CD4-positive, alpha-beta T cell (primary cell): Measurements from ENCODE around the gene SRGAP1. TPM values are rescaled to one million over a fixed set of nuclear protein-coding genes. Genes with fewer than 3 reads are reported as not detected.

Experiments used
- ATAC-seq: fragments of 200-7000 bp; cut with Tn5 transposase; one replicate; pipeline ENCODE4 v1.10.0; 2022; ENCODE audit warnings: mild to moderate bottlenecking; ENCODE audit not compliant: poor library complexity
- CTCF ChIA-PET: fragments of 350-600 bp; sonication (Branson Sonifier 250); formaldehyde crosslinking; loops from one replicate; lab custom pipeline; 2021; ENCODE audit warnings: antibody characterized with exemption, inconsistent platforms; lab: Charles Lee
- POLR2A ChIA-PET: fragments of 350-600 bp; sonication (Branson Sonifier 250); formaldehyde crosslinking; loops from one replicate; lab custom pipeline; 2021; ENCODE audit warnings: antibody characterized with exemption, inconsistent platforms; lab: Charles Lee
- DNase-seq, 14 experiments: peaks; one replicate each; pipeline ENCODE4 v3.0.0-alpha.2; 2013 to 2020; ENCODE audit warnings: mixed read lengths in 2 of 14
- H3K27ac ChIP-seq, 2 donors: one replicate each; pipeline versions ENCODE4 v1.5.1 to v1.7.0; 2013; ENCODE audit warnings: low read length in 2 of 2, low read depth in 1 of 2, mild to moderate bottlenecking in 1 of 2
- H3K27me3 ChIP-seq, 2 experiments: 1 replicate in 1 of 2; 2 replicates in 1 of 2; pipeline versions ENCODE4 v1.6.1 to v1.7.0; 2013; ENCODE audit warnings: low read length in 2 of 2, control low read depth in 1 of 2, mild to moderate bottlenecking in 1 of 2, moderate library complexity in 1 of 2; ENCODE audit not compliant: insufficient read depth in 2 of 2, control insufficient read depth in 1 of 2
- H3K36me3 ChIP-seq: one replicate; pipeline ENCODE4 v1.6.1; 2013; ENCODE audit warnings: low read length, control low read depth; ENCODE audit not compliant: insufficient read depth
- H3K4me1 ChIP-seq: one replicate; pipeline ENCODE4 v1.6.1; 2013; ENCODE audit warnings: low read length, control low read depth; ENCODE audit not compliant: insufficient read depth
- H3K4me3 ChIP-seq: one replicate; pipeline ENCODE4 v1.5.1; 2013; ENCODE audit warnings: mild to moderate bottlenecking, low read length, moderate library complexity
- H3K9me3 ChIP-seq, 2 experiments: 1 replicate in 1 of 2; 2 replicates in 1 of 2; pipeline versions ENCODE4 v1.6.1 to v1.7.0; 2013; ENCODE audit warnings: low read length in 2 of 2, mild to moderate bottlenecking in 2 of 2, control low read depth in 1 of 2, moderate library complexity in 1 of 2; ENCODE audit not compliant: control insufficient read depth in 1 of 2, insufficient read depth in 1 of 2
- H3K27ac Mint-ChIP-seq: one replicate; pipeline ENCODE4 v1.8.0; 2020; ENCODE audit warnings: mixed read lengths
- H3K27me3 Mint-ChIP-seq: one replicate; pipeline ENCODE4 v1.8.0; 2021; ENCODE audit warnings: mixed read lengths
- H3K36me3 Mint-ChIP-seq: one replicate; pipeline ENCODE4 v1.8.0; 2021; ENCODE audit warnings: low read depth, mixed read lengths
- H3K4me1 Mint-ChIP-seq: one replicate; pipeline ENCODE4 v1.8.0; 2021; ENCODE audit warnings: low read depth, mixed read lengths
- H3K4me3 Mint-ChIP-seq: one replicate; pipeline ENCODE4 v1.8.0; 2020; ENCODE audit warnings: mild to moderate bottlenecking, mixed read lengths
- H3K9me3 Mint-ChIP-seq: one replicate; pipeline ENCODE4 v1.8.0; 2020; ENCODE audit warnings: mixed read lengths
- CTCF ChIP-seq: fragments of 200-600 bp; IDR thresholded peaks from one replicate; pipeline ENCODE4 v1.8.0; 2022; ENCODE audit warnings: antibody characterized with exemption, mild to moderate bottlenecking
- intact Hi-C, 2 experiments: fragments of 100-400 bp; cut with DNase I in 1 of 2; cut with micrococcal nuclease in 1 of 2; formaldehyde crosslinking; loops; one replicate each; pipeline versions ENCODE4 v1.15.1 to v1.9.0; 2023 to 2025; cut with DNase I, micrococcal nuclease
- total RNA-seq, 174 experiments: library from RNA in 2 of 174; stranded (reverse) in 2 of 174; gene quantifications; one replicate each; pipeline ENCODE4 v1.2.3 and lab custom pipeline; 2021 to 2026

SRGAP1 gene
- total RNA-seq, 2 experiments from 2014 or later = 0.03 TPM; not detected in 1

GRCh38 chr12:63963868-63964267 is 119.4 kb downstream of the SRGAP1 start:
- Mint-ChIP-seq H3K9me3 (no peaks in the 10 kb centered on the region), H3K4me3 (no peak overlapping the region), H3K27ac (no peak overlapping the region), H3K4me1 (no peaks in the 10 kb centered on the region), H3K27me3 (peaks cover 6% of the 10 kb centered on the region), H3K36me3 (no peaks in the 10 kb centered on the region)
- H3K4me1 ChIP-seq = no peaks in the 10 kb centered on the region
- TF ChIP-seq CTCF = no peak
- H3K4me3 ChIP-seq = no peak overlapping the region
- no peaks in the 10 kb centered on the region for H3K36me3 ChIP-seq
- CTCF ChIA-PET = no interaction called here
- H3K9me3 ChIP-seq = no peaks in the 10 kb centered on the region
- intact Hi-C loops = no loop called here
- peaks cover 0 to 3% of the 10 kb centered on the region in 2 experiments for H3K27me3 ChIP-seq
- no peak for DNase-seq
- no peak for ATAC-seq
- H3K27ac ChIP-seq = no peak overlapping the region
- POLR2A ChIA-PET = no interaction called here

- no peaks in the 10 kb centered on the region for H3K9me3 ChIP-seq
- no peaks in the 10 kb centered on the region for H3K36me3 ChIP-seq
- no peak overlapping the region for H3K4me3 Mint-ChIP-seq
- H3K4me1 Mint-ChIP-seq = no peaks in the 10 kb centered on the region
- POLR2A ChIA-PET = no interaction called here
- no peak for DNase-seq
- CTCF ChIA-PET = no interaction called here
- H3K9me3 Mint-ChIP-seq = no peaks in the 10 kb centered on the region
- no peak for TF ChIP-seq CTCF
- peaks cover 8% of the 10 kb centered on the region for H3K27me3 Mint-ChIP-seq
- no peaks in the 10 kb centered on the region for H3K36me3 Mint-ChIP-seq
- H3K4me1 ChIP-seq = no peaks in the 10 kb centered on the region
- no peak overlapping the region for H3K4me3 ChIP-seq
- no peak overlapping the region for H3K27ac Mint-ChIP-seq
- ATAC-seq = no peak
- intact Hi-C loops = no loop called here
- H3K27me3 ChIP-seq = peaks cover 0 to 3% of the 10 kb centered on the region in 2 experiments
- H3K27ac ChIP-seq = no peak overlapping the region
Observed at GRCh38 chr12:63964301-63964700, 119.8 kb downstream of the SRGAP1 start.

GRCh38 chr12:63965936-63966605 is 121.6 kb downstream of the SRGAP1 start:
- Histone ChIP-seq H3K4me1 (no peaks in the 10 kb centered on the region), H3K27me3 (peaks cover 0 to 3% of the 10 kb centered on the region in 2 experiments), H3K4me3 (no peak overlapping the region), H3K9me3 (no peaks in the 10 kb centered on the region), H3K27ac (no peak overlapping the region), H3K36me3 (no peaks in the 10 kb centered on the region)
- Mint-ChIP-seq H3K9me3 (no peaks in the 10 kb centered on the region), H3K4me1 (no peaks in the 10 kb centered on the region), H3K36me3 (no peaks in the 10 kb centered on the region), H3K27me3 (peaks cover 14% of the 10 kb centered on the region), H3K4me3 (no peak overlapping the region), H3K27ac (no peak overlapping the region)
- ChIA-PET POLR2A (no interaction called here), CTCF (no interaction called here)
- DNase-seq = no peak
- no peak for TF ChIP-seq CTCF
- intact Hi-C loops = no loop called here
- no peak for ATAC-seq
